NCI-H345 treated with DMSO at 0.1 percent for 48 hours (cell line): ENCODE results near the gene SMIM21.
A peak's percentile ranks its signal among the peaks of the same experiment; 100 is the strongest.

Experiments
- DNase-seq: peaks from one replicate; lab custom pipeline; 2025; ENCODE audit not compliant: unreplicated experiment; lab: John Stamatoyannopoulos, UW

Gene SMIM21

DNA sequence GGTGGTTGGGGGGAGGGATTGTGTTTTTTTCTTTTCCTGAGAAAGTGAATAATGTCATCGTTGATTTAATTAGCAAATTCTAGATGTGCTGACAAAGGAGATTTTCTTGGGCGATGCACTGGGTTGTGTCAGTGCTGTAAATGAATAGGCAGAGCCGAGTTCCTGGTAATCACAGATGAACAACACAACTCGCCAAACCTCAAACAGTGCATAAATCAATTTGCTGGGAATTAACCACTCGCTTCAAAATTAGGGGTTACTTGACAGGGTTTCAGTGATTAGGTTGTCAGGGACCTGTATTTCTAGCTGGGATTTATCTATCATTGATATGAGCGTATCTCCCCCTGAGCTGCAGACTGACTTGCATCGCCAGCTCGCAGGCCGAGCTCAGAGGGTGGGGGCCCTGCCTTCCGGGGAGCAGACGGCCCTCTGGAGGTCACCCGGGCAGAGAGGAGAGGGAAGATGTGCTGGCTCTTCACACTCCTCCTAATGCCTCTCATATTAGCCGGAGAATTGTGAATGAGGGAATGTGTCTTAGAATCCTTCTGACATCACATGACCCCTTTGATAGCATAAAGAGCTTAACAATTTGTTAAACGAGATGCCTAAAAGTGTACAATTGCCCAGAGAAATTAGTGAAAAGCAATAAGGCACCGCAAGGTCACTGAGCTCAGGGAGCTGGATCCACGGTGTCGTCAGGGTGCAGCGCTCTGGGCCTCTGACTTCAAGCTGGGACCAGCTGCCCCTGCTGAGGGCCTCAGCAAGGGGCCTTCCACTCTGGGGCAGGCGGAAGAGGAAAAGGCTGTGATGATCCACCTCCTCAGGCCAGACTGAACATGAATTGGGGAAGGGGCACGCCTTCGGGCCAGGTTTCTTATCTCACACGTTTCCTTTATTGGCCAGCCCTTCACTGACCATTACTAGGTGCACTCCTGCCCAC lies 48.9 kb downstream of the SMIM21 start:
- no peak for DNase-seq

DNA sequence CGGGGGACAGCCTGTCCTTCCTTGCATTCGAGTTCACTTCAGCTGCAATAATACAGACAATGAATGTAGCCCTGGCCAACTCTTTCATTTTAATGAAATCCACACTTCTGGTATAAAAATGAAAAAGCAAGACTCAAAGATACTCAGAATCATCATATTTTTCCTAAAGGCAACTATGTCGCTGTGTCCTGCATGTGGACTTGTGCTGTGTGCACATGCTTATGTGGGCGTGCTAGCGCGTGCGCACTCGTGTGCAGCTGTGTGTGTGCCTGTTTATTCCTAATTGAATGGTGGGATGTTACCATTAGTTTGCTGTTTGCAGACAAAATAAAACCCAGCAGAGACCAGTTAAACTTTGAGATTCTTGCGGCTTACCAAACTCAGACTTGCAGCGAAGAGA lies 49.6 kb downstream of the SMIM21 start:
- DNase-seq, result no peak

DNA sequence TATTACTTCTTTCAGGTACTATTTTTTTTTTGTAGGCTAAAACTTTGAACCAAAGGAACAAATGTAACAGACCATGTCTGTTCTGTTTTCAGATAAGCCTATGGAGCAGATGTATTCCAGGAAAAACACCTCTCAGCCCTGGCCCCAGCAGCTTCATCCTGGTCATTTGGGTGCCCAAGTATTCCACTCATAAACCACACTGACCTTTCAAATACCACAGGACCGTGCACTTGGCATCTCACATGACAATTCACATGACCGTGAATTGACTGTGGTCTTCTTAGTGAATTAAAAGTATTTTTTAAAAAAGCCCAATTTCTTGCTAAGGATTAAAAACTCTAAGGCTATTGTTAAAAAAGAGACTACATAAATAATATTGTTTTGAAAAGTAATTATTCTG lies 50.2 kb downstream of the SMIM21 start:
- no peak for DNase-seq

DNA sequence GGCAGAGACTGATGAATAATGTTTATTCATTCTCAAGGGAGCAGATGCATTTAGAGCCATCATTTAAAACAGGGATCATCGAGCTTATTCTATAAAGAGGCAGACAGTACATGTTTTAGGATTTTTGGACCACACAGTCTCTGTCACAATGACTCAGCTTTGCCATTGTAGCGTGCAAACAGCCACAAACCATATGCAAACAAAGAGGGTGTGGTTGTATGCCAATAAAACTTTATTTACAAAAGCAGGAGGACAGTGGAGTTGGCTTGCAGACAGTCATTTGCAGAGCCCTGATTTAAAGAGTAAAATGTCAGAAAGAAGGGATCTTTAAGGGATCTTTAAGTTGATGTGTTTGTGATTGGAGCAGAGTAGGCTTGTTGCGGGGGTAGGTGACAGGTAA lies 51.5 kb downstream of the SMIM21 start:
- DNase-seq, result no peak

DNA sequence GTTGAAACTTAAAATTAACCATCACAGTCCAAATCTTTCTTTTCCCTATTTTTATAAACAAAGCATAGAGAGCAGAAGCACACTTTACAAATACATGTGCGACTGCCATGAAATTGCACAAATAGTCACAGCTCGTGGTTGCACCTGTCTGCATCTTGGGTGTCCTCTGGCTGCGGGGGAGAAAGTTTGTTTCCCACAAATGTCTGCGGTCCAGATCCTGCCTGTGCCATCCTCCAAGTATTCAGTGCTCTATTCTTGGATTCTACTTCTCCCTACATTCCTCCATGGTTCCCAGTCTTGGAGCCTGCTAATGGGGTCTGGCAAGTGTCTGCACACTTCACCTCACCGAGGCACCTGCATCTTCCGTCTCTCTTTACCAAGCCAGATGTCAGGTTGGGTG lies 52.2 kb downstream of the SMIM21 start:
- no peak for DNase-seq

DNA sequence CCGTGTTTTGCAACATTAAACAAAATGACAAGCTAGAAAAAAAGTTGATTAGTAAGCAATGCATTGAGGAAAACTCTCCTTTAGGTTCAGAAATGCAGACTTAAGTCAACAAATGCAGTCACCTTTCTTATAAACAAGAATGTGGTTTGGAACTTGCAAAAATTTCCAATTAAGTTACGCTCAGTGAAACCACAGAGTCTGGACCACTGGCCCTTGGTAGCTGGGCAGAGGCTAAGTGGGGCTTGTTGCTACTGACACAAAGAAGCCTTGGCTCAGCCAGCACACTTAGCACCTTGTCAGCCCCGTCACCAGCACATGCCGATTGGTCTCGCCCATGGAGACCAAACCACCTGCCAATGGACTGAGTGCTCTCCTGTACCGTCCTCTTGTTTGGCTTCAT lies 53.0 kb downstream of the SMIM21 start:
- DNase-seq, result no peak

DNA sequence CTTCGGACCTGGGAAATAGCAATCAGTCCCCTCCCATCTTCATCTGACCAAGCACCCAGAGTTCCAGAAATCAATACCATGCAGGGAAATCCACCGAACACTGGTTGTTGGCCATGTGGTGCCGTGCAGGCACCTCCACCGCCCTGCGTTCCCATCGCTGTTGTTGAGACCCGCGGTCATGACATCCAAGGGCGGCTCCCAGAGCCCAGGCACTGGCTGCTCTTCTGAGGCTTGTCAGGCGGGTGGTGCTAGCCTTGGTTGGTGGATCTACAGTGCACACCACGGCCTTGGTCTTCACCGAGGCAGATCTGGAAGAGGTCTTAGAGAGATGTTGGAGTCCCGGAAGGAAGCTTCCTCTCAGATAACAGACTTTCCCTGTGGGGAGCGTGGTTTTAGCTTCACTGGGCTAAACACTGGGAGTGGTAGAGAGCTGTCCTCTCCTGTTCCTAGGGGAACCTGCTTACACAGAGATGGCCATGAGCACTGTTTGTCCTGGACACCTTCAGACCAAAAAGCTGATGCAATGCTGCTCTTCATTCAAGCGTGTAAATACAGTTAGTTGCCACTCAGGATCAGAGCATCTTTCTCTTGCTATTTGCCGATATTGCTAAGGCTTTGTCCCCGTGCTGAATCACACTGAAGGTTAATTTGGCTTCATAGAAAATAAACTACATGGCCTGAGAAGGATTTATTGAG lies 58.3 kb downstream of the SMIM21 start:
- no peak for DNase-seq

DNA sequence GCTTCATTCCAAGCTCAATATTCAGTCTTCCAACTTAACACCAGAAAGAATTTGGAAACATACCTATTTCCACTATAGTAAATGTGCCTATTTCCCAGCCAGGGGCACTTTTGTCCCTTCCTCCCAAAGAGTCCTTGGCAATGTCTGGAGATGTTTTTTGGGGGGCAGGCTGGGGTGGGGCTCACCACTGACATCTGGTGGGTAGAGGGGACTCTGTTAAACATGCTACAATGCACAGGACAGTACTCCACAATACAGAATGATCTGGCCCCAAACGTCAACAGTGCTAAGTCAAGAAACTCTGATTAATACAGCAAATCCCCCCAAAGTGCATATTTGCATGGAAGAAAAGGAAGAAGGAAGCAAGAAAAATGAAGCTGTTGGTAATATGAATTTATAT lies 61.7 kb downstream of the SMIM21 start:
- no peak for DNase-seq

DNA sequence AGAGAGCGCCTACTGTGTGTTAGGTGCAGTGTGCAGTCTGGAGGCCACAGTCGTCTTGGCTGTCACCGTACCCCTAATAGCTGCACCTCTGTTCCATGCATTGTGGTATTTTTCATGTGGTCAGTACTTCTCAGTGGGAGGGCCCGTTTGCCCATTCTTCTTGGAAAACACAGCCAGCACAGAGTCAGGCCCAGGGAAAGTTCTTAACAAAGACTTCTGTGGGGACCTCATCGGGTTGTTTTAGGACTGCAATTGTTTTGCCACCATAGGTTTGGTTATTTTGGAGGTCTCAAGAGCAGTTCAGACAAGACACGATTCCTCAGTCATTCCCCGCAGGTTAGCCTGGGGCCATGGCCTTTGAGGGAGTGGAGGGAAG lies 62.3 kb downstream of the SMIM21 start:
- no peak for DNase-seq

DNA sequence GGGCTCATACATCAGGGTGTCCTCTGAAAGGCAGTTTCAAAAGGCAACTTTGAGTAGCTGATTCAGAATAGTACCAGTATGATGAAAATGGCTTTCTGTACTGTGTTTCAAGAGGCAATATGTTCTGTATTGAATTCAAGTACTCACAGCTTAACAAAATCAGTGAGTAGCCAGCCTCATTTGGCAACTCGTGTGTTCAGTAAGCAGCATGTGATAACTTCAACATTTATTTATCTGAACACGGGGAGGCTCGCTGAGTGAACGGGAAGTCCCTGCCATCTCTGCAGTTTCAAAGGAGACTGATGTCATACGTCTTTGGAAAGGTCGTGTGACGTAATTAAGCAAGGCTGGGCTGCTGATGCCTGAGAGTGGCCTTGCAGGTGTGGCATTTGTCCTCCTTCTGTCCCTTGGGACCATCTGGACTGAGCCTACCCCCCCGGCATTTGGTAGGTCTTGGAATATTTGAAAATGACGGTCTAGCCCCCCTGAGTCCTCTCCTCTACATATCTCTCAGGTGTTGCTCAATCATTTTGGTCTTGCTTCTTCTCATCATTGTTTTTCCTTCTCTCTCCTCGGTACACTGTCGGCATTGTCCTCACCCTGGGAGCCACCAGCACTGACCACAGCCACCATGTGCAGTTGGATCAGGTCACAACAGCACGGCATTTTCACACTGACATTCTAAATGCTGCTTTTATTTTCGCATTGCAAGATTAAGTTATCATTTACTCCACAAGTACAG lies 62.8 kb downstream of the SMIM21 start:
- peak; percentile 61 for DNase-seq

DNA sequence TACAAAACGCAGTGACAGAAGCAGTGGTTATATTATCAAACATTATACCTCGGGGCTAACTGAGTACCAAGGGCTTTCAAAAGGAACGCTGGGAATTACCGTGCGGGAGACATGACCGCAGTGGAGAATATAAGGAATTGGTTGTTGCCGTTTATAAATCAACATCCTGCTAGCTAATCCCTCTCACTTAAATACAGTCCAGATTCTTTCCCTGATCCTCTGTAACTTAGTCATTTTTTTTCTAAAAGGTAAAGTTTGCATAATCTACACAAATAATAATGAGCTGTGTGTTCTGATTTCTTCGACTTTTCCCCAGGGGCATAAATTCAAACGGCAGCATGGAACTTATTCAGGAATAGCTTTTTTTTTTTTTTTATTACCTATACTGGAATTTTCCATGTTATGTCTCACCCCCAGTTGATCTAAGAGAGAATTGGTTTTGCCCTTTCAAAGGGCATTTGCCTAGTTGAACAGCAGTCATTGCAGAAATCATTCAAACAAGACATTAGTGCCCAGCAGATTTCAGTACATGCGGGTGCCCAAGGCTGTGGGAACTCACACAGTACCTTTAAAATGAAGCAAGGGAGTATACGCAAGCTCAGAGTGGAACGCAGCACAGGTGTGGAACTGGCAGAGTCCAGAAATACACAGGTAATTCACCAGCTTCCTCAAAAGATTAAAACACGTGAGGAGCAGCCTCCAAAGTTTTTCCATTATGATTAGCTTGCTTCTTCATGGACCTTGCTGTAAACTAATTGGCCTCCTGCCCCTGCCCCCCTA lies 63.9 kb downstream of the SMIM21 start:
- no peak for DNase-seq

DNA sequence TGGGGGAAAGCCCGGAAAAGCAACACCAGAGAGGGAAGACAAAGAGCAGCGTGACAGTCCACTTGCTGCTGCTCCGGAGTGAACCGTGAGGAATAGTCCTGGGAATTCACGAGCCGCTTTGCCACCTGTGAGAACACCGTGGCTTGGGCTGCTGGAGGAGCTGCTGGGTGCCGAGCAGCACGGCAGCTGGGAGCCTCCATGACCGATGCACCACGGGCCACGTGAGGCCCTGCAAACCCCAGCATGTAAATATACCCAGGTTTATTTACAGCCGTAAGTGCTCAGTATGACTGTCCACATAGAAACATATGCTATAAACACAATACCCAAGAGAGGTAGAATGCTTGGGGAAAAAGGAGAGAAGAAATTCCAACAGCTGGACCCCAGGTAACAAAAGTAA lies 65.1 kb downstream of the SMIM21 start:
- no peak for DNase-seq

DNA sequence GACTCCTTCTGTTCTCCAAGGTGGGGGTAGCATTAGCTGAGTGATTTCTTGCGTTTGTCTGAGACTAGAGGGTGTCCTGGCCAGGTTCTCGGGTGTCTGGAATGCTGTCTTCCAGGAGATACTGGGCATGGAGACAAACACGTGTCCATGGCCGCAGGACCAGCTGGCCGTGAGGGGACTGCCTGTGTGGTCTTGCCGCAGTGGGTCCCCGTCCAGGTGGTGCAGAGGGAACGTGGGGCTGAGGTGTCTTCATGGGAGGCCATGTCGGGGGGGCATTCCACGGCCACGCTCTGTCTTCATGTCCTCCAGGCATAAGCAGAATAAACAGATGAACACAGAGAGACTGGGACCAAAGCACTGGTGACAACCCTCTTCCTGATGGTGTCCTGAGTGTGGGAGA lies 66.6 kb downstream of the SMIM21 start:
- no peak for DNase-seq

DNA sequence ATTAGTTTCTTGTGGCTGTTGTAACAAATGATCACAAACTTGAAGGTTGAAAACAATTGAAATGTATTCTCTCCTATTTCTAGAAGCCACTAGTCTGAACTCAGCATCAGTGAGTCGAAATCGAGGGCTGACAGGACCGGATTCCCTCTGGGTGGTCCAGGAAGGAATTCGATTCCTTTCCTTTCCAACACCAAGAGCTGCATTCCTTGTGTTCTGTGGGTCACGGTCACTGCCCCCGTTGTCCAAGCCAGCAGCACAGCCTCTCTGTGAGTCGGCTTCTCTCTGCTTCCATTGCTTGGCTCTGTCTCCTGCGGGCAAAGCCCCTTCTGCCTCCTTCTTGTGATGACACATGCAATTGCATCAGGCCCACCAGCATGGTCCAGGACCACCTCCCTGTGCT lies 67.3 kb downstream of the SMIM21 start:
- no peak for DNase-seq
